Measurements from ENCODE around the gene WNT9A.

The WNT9A gene

DNA sequence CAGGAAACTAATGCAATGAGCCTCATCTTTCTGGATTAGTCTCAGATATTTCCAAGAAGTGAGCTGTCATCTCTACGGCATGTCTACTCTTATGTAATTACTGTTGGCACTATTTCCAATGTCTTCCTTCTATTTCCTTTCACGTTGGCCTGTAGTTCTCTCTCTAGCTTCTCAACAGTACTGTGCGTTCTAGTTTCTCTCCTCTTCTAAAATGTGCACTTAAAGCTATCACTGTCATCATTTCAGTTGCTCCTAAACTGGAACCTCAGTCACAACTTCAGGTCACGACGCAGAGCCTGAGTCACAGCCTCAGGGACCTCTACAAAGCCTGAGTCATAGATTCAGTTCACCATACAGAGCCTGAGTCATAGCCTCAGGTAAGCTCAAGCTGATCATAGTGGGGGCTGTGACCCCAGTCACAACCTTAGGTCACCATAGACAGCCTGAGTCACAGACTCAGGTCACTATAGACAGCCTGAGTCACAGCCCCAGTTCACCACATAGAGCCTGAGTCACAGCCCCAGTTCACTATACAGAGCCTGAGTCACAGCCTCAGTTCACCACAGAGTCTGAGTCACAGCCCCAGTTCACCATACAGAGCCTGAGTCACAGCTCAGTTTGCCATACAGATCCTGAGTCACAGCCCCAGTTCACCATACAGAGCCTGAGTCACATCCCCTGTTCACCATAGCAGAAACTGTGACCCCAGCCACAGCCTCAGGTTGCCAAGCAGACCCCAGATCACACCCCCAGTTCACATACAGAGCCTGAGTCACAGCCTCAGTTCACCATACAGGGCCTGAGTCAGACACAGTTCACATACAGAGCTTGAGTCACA lies 13.0 kb downstream of the WNT9A start:
- Histone ChIP-seq H3K9ac (ENCODE audit: low read length) (no peak overlapping the region), H3K36me3 (ENCODE audit: control insufficient read depth, insufficient read depth, low read length) (no peaks in the 10 kb centered on the region), H3K27me3 (ENCODE audit: control insufficient read depth, insufficient read depth, low read length) (peaks cover 2% of the 10 kb centered on the region), H3K27ac (ENCODE audit: low read depth, low read length) (peak overlapping the region; percentile 90), H3K4me3 (ENCODE audit: low read length) (no peak overlapping the region), H3K4me1 (ENCODE audit: control insufficient read depth, insufficient read depth, low read length) (peaks cover 21% of the 10 kb centered on the region)

DNA sequence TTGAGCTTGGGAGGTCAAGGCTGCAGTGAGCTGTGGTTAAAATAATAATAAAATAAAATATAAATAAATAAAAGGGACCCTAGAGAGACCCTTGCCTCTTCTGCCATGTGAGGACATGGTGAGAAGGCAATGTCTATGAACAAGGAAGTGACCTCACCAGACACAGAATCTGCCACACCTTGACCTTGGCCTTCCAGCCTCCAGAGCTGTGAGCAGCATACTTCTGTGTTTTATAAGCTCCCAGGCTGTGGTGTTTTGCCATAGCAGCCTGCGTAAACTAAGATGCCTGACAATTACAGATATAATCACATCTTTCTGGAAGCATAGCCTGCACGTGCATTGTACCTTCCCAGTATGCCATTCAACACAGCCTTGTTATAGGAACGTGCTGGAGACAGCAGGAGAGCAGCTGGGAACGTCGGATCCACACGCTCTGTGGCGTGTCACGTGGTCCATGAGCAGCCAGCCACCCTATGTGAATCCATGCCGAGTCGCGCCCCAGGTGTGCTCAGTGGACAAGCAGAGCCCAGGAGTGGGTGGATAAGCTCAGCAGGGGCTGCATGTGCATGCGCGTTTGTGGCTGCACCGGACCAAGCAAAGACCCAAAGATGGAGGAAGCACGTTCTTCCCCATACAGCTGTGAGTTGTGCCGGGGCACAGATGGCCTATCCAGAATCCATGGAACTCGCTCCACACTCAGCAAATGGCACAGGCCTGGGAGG lies 17.8 kb downstream of the WNT9A start:
- Histone ChIP-seq H3K4me1 (ENCODE audit: control insufficient read depth, insufficient read depth, low read length) (peaks cover 7% of the 10 kb centered on the region), H3K27me3 (ENCODE audit: control insufficient read depth, insufficient read depth, low read length) (no peaks in the 10 kb centered on the region), H3K36me3 (ENCODE audit: control insufficient read depth, insufficient read depth, low read length) (no peaks in the 10 kb centered on the region), H3K4me3 (ENCODE audit: low read length) (no peak overlapping the region), H3K9ac (ENCODE audit: low read length) (no peak overlapping the region), H3K27ac (ENCODE audit: low read depth, low read length) (no peak overlapping the region)

GRCh38 chr1:227928811-227929375 lies 18.8 kb downstream of the WNT9A start:
- Histone ChIP-seq H3K27me3 (ENCODE audit: control insufficient read depth, insufficient read depth, low read length) (no peaks in the 10 kb centered on the region), H3K36me3 (ENCODE audit: control insufficient read depth, insufficient read depth, low read length) (no peaks in the 10 kb centered on the region), H3K4me3 (ENCODE audit: low read length) (no peak overlapping the region), H3K9ac (ENCODE audit: low read length) (no peak overlapping the region), H3K4me1 (ENCODE audit: control insufficient read depth, insufficient read depth, low read length) (no peaks in the 10 kb centered on the region), H3K27ac (ENCODE audit: low read depth, low read length) (no peak overlapping the region)

- Histone ChIP-seq H3K9ac (ENCODE audit: low read length) (no peak overlapping the region), H3K4me3 (ENCODE audit: low read length) (no peak overlapping the region), H3K4me1 (ENCODE audit: control insufficient read depth, insufficient read depth, low read length) (no peaks in the 10 kb centered on the region), H3K36me3 (ENCODE audit: control insufficient read depth, insufficient read depth, low read length) (no peaks in the 10 kb centered on the region), H3K27ac (ENCODE audit: low read depth, low read length) (no peak overlapping the region), H3K27me3 (ENCODE audit: control insufficient read depth, insufficient read depth, low read length) (no peaks in the 10 kb centered on the region)
Measured at GRCh38 chr1:227927971-227928741, 19.6 kb downstream of the WNT9A start.

GRCh38 chr1:227926896-227927885 lies 20.5 kb downstream of the WNT9A start:
- no peaks in the 10 kb centered on the region for H3K36me3 ChIP-seq (ENCODE audit: control insufficient read depth, insufficient read depth, low read length)
- H3K4me1 ChIP-seq (ENCODE audit: control insufficient read depth, insufficient read depth, low read length): no peaks in the 10 kb centered on the region

DNA sequence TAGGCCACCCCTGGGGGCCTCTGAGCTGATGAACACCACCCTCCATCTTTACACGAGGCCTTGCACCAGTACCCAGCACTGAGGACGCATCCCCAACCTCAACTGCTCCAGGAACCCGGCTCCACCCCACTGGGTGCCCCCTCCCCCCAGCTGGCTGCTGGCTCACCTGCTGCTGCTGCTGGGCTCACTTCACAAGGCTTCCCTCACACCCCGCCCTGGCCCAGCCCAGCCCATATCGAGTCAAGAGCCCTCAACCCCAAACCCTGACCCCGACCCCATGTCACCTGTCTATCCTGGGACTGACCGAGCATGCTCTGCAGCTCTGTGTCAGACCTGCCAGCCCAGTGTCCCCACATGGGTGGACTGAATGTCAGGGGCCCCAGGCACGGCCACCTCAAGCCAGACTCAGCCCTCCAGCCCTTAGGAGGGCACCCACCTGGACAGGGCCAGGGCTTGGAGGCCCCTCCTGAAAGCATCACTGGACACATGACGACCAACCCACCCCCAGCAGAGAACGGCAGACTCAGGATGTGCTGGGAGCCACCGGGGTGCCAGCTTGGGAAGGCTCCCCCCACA lies 21.4 kb downstream of the WNT9A start:
- Histone ChIP-seq H3K9ac (ENCODE audit: low read length) (no peak overlapping the region), H3K27me3 (ENCODE audit: control insufficient read depth, insufficient read depth, low read length) (no peaks in the 10 kb centered on the region), H3K4me1 (ENCODE audit: control insufficient read depth, insufficient read depth, low read length) (no peaks in the 10 kb centered on the region), H3K27ac (ENCODE audit: low read depth, low read length) (no peak overlapping the region), H3K4me3 (ENCODE audit: low read length) (no peak overlapping the region), H3K36me3 (ENCODE audit: control insufficient read depth, insufficient read depth, low read length) (no peaks in the 10 kb centered on the region)

More at GRCh38 chr1:227926896-227927885, 20.5 kb downstream of the WNT9A start:
- H3K9ac ChIP-seq (ENCODE audit: low read length): no peak overlapping the region
- H3K4me3 ChIP-seq (ENCODE audit: low read length): no peak overlapping the region
- H3K27ac ChIP-seq (ENCODE audit: low read depth, low read length): no peak overlapping the region
- no peaks in the 10 kb centered on the region for H3K27me3 ChIP-seq (ENCODE audit: control insufficient read depth, insufficient read depth, low read length)

DNA sequence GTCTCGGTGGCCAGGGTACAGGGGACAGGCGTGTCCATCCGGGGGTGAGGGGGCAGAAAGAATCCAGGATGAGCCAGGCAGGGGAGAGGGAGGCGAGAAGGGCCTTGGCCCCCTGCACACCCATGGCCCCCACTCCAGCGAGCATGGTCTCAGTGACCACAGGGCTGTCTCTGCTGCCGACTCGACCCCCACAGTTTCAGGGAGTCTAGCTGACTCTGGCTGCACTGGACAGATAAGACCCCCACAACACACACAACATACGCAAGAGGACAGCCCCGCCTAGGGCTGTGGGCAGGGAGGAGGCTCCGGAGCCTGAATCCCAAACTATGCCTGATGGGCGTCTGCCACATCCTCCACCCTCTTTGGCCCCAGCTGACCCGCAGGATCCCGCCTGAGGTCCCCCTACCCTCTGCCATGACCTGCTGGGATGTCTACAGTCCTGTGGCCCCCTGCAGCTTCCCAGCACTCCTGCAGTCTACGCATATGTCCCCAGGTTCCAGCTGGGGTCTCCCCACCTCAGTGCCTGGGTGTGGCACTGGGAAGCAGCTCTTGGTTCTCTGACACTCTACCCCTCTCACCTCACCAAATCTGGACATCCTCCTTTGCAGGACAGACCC lies 22.0 kb downstream of the WNT9A start:
- no peaks in the 10 kb centered on the region for H3K4me1 ChIP-seq (ENCODE audit: control insufficient read depth, insufficient read depth, low read length)
- H3K4me3 ChIP-seq (ENCODE audit: low read length): no peak overlapping the region
- H3K36me3 ChIP-seq (ENCODE audit: control insufficient read depth, insufficient read depth, low read length): no peaks in the 10 kb centered on the region
- H3K9ac ChIP-seq (ENCODE audit: low read length): no peak overlapping the region
- no peaks in the 10 kb centered on the region for H3K27me3 ChIP-seq (ENCODE audit: control insufficient read depth, insufficient read depth, low read length)
- no peak overlapping the region for H3K27ac ChIP-seq (ENCODE audit: low read depth, low read length)

GRCh38 chr1:227924833-227925574 lies 22.7 kb downstream of the WNT9A start:
- Histone ChIP-seq H3K4me3 (ENCODE audit: low read length) (no peak overlapping the region), H3K9ac (ENCODE audit: low read length) (no peak overlapping the region), H3K4me1 (ENCODE audit: control insufficient read depth, insufficient read depth, low read length) (no peaks in the 10 kb centered on the region), H3K27me3 (ENCODE audit: control insufficient read depth, insufficient read depth, low read length) (no peaks in the 10 kb centered on the region), H3K36me3 (ENCODE audit: control insufficient read depth, insufficient read depth, low read length) (no peaks in the 10 kb centered on the region), H3K27ac (ENCODE audit: low read depth, low read length) (no peak overlapping the region)

DNA sequence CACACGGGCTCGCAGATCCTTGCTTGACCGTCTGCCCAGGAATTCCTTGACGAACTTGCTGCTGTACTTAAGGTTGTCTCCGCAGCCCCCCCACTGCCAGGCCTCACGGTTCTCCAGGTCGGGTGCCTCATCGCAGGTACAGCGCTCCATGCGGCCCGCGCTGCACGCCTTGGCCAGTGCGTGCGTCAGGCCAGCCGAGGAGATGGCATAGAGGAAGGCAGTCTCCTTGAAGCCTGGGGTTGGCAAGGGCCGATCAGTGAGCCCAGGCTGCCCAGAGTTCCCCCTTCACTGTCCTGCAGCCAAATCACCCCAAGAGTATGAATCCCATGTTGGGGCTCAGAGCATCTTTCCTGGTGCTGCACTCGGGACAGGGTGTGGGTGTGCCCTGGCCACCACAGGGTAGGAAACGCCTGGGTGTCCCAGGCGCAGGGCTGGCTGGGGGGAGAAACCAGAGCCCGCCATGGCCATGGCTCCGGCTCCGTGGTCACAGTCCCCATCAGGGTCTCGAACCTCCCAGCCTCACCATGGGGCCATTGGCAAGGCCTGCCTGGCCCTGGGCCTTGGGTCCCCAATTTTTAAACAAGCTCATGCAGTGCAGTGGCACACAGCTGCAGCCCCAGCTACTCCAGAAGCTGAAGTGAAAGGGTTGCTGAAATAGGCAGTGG lies 23.4 kb downstream of the WNT9A start:
- H3K4me1 ChIP-seq (ENCODE audit: control insufficient read depth, insufficient read depth, low read length): no peaks in the 10 kb centered on the region
- no peak overlapping the region for H3K4me3 ChIP-seq (ENCODE audit: low read length)
- H3K9ac ChIP-seq (ENCODE audit: low read length): no peak overlapping the region
- H3K36me3 ChIP-seq (ENCODE audit: control insufficient read depth, insufficient read depth, low read length): no peaks in the 10 kb centered on the region
- no peak overlapping the region for H3K27ac ChIP-seq (ENCODE audit: low read depth, low read length)
- no peaks in the 10 kb centered on the region for H3K27me3 ChIP-seq (ENCODE audit: control insufficient read depth, insufficient read depth, low read length)

Data from rectal smooth muscle tissue (tissue), 1 donor.